Body of pancreas (tissue), 4 donors: ENCODE data around the gene PLS1. TPM values are rescaled to one million over a fixed set of nuclear protein-coding genes. Genes with fewer than 3 reads are reported as not detected.

Experiments used
- ATAC-seq: fragments of 150-250 bp; one replicate; pipeline ENCODE4 v1.9.1; 2016
- DNase-seq, 4 donors: peaks; one replicate each; pipeline ENCODE4 v3.0.0-alpha.2; 2019
- H3K27ac ChIP-seq, 4 donors: fragments of 200-600 bp; sonication (generic); 1 replicate in 3 of 4; 2 replicates in 1 of 4; pipeline versions ENCODE4 v1.5.1 to v1.6.1; 2016 to 2019; ENCODE audit warnings: mild to moderate bottlenecking in 1 of 4, mixed read lengths in 1 of 4, moderate library complexity in 1 of 4
- H3K27me3 ChIP-seq, 2 donors: fragments of 200-600 bp; sonication (generic); one replicate each; pipeline ENCODE4 v1.6.0; 2016; ENCODE audit warnings: mild to moderate bottlenecking in 1 of 2
- H3K36me3 ChIP-seq, 2 donors: fragments of 200-600 bp; sonication (generic); replicated peaks in 1 of 2; 2 replicates each; pipeline ENCODE4 v1.5.1; 2016; ENCODE audit warnings: low read depth in 2 of 2; ENCODE audit not compliant: insufficient read depth in 1 of 2
- H3K4me1 ChIP-seq: fragments of 200-600 bp; sonication (generic); one replicate; pipeline ENCODE4 v1.6.0; 2016
- H3K4me3 ChIP-seq, 2 donors: fragments of 200-600 bp; sonication (generic); 1 replicate in 1 of 2; 2 replicates in 1 of 2; pipeline ENCODE4 v1.5.1; 2016 to 2019
- H3K9me3 ChIP-seq, 3 donors: fragments of 200-600 bp; sonication (generic); 1 replicate in 2 of 3; 2 replicates in 1 of 3; pipeline ENCODE4 v1.5.1; 2016
- POLR2A ChIP-seq, 3 donors: fragments of 450-650 bp; IDR thresholded peaks; one replicate each; pipeline ENCODE4 v1.6.1; 2016; ENCODE audit warnings: antibody characterized with exemption in 3 of 3, mild to moderate bottlenecking in 2 of 3
- WGBS, 2 donors: methylation state at CpG; one replicate each; pipeline ENCODE4 v1.1.5; 2017; 5-methylcytosine and 5-hydroxymethylcytosine counted together
- intact Hi-C: fragments of 100-400 bp; cut with DNase I; formaldehyde crosslinking; loops from one replicate; pipeline ENCODE4 v1.15.1; 2023
- total RNA-seq, 2 donors: library from RNA; depleted of rRNA; stranded (reverse); fragments of >200 nt; gene quantifications; one replicate each; pipeline ENCODE4 v1.1.0, GENCODE V29; 2016
- TF ChIP-seq, protein P1 (sequence below), 7 experiments: fragments of 450-650 bp in 4 of 7; fragments of 200-600 bp in 3 of 7; sonication (generic) in 3 of 7; IDR thresholded peaks; one replicate each; pipeline ENCODE4 v1.5.1; 2016 to 2019; ENCODE audit warnings: antibody characterized with exemption in 7 of 7

PLS1 gene
- total RNA-seq, 2 donors from 2014 or later: 6.3 to 21.8 TPM

GRCh38 chr3:142657033-142657432 is 60.8 kb downstream of the PLS1 start:
- WGBS, 2 donors: 86 to 88% methylated on average over 4 of the region's 4 CpGs
- no peaks in the 10 kb centered on the region for H3K27me3 ChIP-seq
- no peak overlapping the region for H3K27ac ChIP-seq
- DNase-seq: no peak
- no peaks in the 10 kb centered on the region for H3K9me3 ChIP-seq
- no peak overlapping the region for H3K4me3 ChIP-seq
- no peaks in the 10 kb centered on the region for H3K4me1 ChIP-seq
- no peaks in the 10 kb centered on the region for H3K36me3 ChIP-seq
- TF ChIP-seq, protein P1, sequence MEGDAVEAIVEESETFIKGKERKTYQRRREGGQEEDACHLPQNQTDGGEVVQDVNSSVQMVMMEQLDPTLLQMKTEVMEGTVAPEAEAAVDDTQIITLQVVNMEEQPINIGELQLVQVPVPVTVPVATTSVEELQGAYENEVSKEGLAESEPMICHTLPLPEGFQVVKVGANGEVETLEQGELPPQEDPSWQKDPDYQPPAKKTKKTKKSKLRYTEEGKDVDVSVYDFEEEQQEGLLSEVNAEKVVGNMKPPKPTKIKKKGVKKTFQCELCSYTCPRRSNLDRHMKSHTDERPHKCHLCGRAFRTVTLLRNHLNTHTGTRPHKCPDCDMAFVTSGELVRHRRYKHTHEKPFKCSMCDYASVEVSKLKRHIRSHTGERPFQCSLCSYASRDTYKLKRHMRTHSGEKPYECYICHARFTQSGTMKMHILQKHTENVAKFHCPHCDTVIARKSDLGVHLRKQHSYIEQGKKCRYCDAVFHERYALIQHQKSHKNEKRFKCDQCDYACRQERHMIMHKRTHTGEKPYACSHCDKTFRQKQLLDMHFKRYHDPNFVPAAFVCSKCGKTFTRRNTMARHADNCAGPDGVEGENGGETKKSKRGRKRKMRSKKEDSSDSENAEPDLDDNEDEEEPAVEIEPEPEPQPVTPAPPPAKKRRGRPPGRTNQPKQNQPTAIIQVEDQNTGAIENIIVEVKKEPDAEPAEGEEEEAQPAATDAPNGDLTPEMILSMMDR (IDR thresholded peaks at IDR 0.05): no peak
- no peak for TF ChIP-seq POLR2A (IDR thresholded peaks at IDR 0.05)
- ATAC-seq: no peak
- intact Hi-C loops: no loop called here

DNA sequence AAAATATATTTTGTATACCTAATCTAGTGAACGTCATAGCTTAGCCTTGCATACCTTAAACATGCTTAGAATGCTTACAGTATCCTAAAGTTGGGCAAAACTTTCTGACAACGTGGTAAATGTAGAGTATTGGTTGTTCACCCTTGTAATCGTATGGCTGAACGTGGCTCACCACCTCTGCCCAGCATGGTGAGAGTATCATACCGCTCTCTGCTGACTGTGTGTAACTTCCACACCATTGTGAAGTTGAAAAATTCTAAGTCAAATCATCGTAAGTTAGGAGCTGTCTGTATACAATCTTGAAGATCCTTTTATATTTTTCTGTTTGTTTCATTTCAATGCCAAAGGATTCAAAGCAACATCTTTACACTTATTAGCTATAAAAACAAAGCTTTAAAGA is 64.2 kb downstream of the PLS1 start:
- H3K36me3 ChIP-seq: no peaks in the 10 kb centered on the region
- H3K4me3 ChIP-seq: no peak overlapping the region
- intact Hi-C loops: no loop called here
- TF ChIP-seq POLR2A (IDR thresholded peaks at IDR 0.05): no peak
- TF ChIP-seq, protein P1 (IDR thresholded peaks at IDR 0.05): no peak
- no peaks in the 10 kb centered on the region for H3K27me3 ChIP-seq
- H3K4me1 ChIP-seq: peaks cover 24% of the 10 kb centered on the region
- H3K9me3 ChIP-seq: no peaks in the 10 kb centered on the region
- H3K27ac ChIP-seq: no peak overlapping the region
- 78 to 79% methylated on average over 6 of the region's 6 CpGs for WGBS, 2 donors
- no peak for ATAC-seq
- no peak for DNase-seq

DNA sequence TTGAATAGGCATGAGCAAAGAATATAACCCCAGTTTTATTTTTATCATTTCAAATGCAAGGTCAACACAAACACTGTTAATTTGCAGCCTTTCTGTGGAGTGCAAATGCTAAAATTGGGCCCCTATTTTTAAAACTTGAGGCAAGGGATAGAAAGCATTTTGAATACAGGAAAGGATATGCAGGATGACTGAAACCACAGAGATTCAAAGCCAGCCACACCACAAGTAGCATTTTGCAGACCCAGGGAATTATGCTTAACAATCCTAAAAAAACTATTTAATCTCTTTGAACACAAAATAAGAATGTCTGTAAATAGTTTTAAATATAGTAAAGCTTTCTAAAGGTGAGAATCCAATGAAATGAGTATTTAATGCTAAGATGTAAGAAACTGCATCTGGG is 64.7 kb downstream of the PLS1 start:
- no peak for DNase-seq
- H3K27me3 ChIP-seq: no peaks in the 10 kb centered on the region
- H3K4me3 ChIP-seq: no peak overlapping the region
- peaks cover 29% of the 10 kb centered on the region for H3K4me1 ChIP-seq
- intact Hi-C loops: no loop called here
- no peak for ATAC-seq
- no peaks in the 10 kb centered on the region for H3K36me3 ChIP-seq
- no peak overlapping the region for H3K27ac ChIP-seq
- TF ChIP-seq POLR2A (IDR thresholded peaks at IDR 0.05): no peak
- TF ChIP-seq, protein P1 (IDR thresholded peaks at IDR 0.05): no peak
- no peaks in the 10 kb centered on the region for H3K9me3 ChIP-seq

- Histone ChIP-seq H3K27ac (peak overlapping the region in 3 of 4 donors; percentile 78 to 87 (median 82)), H3K4me1 (peaks cover 29% of the 10 kb centered on the region), H3K9me3 (no peaks in the 10 kb centered on the region), H3K27me3 (no peaks in the 10 kb centered on the region), H3K4me3 (no peak overlapping the region), H3K36me3 (no peaks in the 10 kb centered on the region)
- WGBS, 2 donors: 17 to 29% methylated on average over 1 of the region's 1 CpG
- peak in 1 of 4 donors; percentile 9 for DNase-seq
- ATAC-seq: peak; percentile 81
- no peak for TF ChIP-seq POLR2A (IDR thresholded peaks at IDR 0.05)
- TF ChIP-seq, protein P1 (IDR thresholded peaks at IDR 0.05): no peak
- intact Hi-C loops: no loop called here
Measured at GRCh38 chr3:142663865-142664264, 67.7 kb downstream of the PLS1 start.

GRCh38 chr3:142664311-142664710 is 68.1 kb downstream of the PLS1 start:
- WGBS, 2 donors: 16 to 21% methylated on average over 2 of the region's 2 CpGs
- H3K36me3 ChIP-seq: no peaks in the 10 kb centered on the region
- no peaks in the 10 kb centered on the region for H3K27me3 ChIP-seq
- peaks cover 29% of the 10 kb centered on the region for H3K4me1 ChIP-seq
- no peak for DNase-seq
- TF ChIP-seq, protein P1 (IDR thresholded peaks at IDR 0.05): no peak
- no peak for TF ChIP-seq POLR2A (IDR thresholded peaks at IDR 0.05)
- H3K4me3 ChIP-seq: no peak overlapping the region
- intact Hi-C loops: no loop called here
- peak overlapping the region in 3 of 4 donors; percentile 78 to 87 (median 82) for H3K27ac ChIP-seq
- peak; percentile 98 for ATAC-seq
- H3K9me3 ChIP-seq: no peaks in the 10 kb centered on the region
